ENCODE results near the gene SLC25A45. TPM values are rescaled to one million over a fixed set of nuclear protein-coding genes. Genes with fewer than 3 reads are reported as not detected.

Gene SLC25A45
- total and polyA plus RNA-seq, 2 experiments from 2014 or later: 0.10 to 0.74 TPM

GRCh38 chr11:65428578-65429067, 46.2 kb upstream of the SLC25A45 start:
- Histone ChIP-seq H4K20me1 (replicated peaks; ENCODE audit: insufficient read depth) (no peaks in the 10 kb centered on the region), H3K4me3 (no peak overlapping the region), H3K9me2 (ENCODE audit: insufficient read depth) (no peaks in the 10 kb centered on the region), H3K4me2 (peak overlapping the region; percentile 0; the same call in 1 of the 2 replicates), H3K36me3 (ENCODE audit: insufficient read depth) (no peaks in the 10 kb centered on the region), H3K27me3 (ENCODE audit: insufficient read depth) (no peaks in the 10 kb centered on the region), H2AFZ (no peak overlapping the region), H3K79me2 (replicated peaks; ENCODE audit: insufficient read depth) (peaks cover 29% of the 10 kb centered on the region), H3K4me1 (ENCODE audit: insufficient read depth) (peaks cover 55% of the 10 kb centered on the region), H3F3A (replicated peaks; ENCODE audit: low read depth) (peaks cover 7% of the 10 kb centered on the region), H3K27ac (ENCODE audit: low read depth) (no peak overlapping the region)
- DNase-seq (ENCODE audit: low spot score) (peak; percentile 16), ATAC-seq (no peak)
- H3K27me3 Mint-ChIP-seq (ENCODE audit: insufficient read depth, low read depth, poor library complexity): peaks cover 7% of the 10 kb centered on the region
- no peak for TF ChIP-seq ZNF114 (CRISPR knock-in tag; IDR thresholded peaks at IDR 0.05)
- no peak for TF ChIP-seq STAT1 (IDR thresholded peaks at IDR 0.05; ENCODE audit: unreplicated experiment)
- TF ChIP-seq POLR2AphosphoS5 (IDR thresholded peaks at IDR 0.05; ENCODE audit: low read depth): no peak
- no peak for TF ChIP-seq JUNB (IDR thresholded peaks at IDR 0.05; ENCODE audit: unreplicated experiment)
- TF ChIP-seq CREB1 (CRISPR knock-in tag; IDR thresholded peaks at IDR 0.05; ENCODE audit: low read depth): no peak
- TF ChIP-seq EZH2phosphoT487 (IDR thresholded peaks at IDR 0.05; ENCODE audit: unreplicated experiment): no peak
- no peak for TF ChIP-seq EZH2 (IDR thresholded peaks at IDR 0.05; ENCODE audit: low read depth, unreplicated experiment)
- no peak for TF ChIP-seq ZNF462 (CRISPR knock-in tag; IDR thresholded peaks at IDR 0.05)
- no peak for TF ChIP-seq NANOG (IDR thresholded peaks at IDR 0.05; ENCODE audit: borderline replicate concordance)
- no peak for TF ChIP-seq ETS1 (IDR thresholded peaks at IDR 0.05)
- TF ChIP-seq REST (IDR thresholded peaks at IDR 0.05; ENCODE audit: unreplicated experiment): no peak
- no peak for TF ChIP-seq ZNF331 (CRISPR knock-in tag; IDR thresholded peaks at IDR 0.05; ENCODE audit: low read depth)
- H3K4me1 Mint-ChIP-seq: peaks cover 62% of the 10 kb centered on the region
- no peaks in the 10 kb centered on the region for H3K9me3 Mint-ChIP-seq
- no peaks in the 10 kb centered on the region for H3K36me3 Mint-ChIP-seq (ENCODE audit: low read depth)
- H3K4me3 Mint-ChIP-seq: no peak overlapping the region
- no peak overlapping the region for H3K27ac Mint-ChIP-seq

Measured in GM23338 (cell line).